BE2C (cell line): ENCODE data around the gene CCT6B.
"Not testable (repeated sequence)": the region's sequence is repeated elsewhere in the genome, so short reads cannot be mapped to it uniquely, and the experiment has no call there.

ENCODE experiments used
- DNase-seq: peaks from one replicate; pipeline ENCODE4 v3.0.0-alpha.2; 2020
- H3K27me3 ChIP-seq: fragments of 250-450 bp; sonication (Bioruptor Pico); 2 replicates; pipeline ENCODE4 v1.5.1; 2020; ENCODE audit warnings: mild to moderate bottlenecking
- H3K36me3 ChIP-seq: fragments of 250-450 bp; sonication (Bioruptor Pico); 2 replicates; pipeline ENCODE4 v1.5.1; 2020; ENCODE audit warnings: mild to moderate bottlenecking
- H3K4me1 ChIP-seq: fragments of 250-450 bp; sonication (Bioruptor Pico); 2 replicates; pipeline ENCODE4 v1.5.1; 2020
- H3K4me3 ChIP-seq: 2 replicates; pipeline ENCODE4 v1.5.1; 2011; ENCODE audit warnings: low read depth, low read length
- H3K9me3 ChIP-seq: fragments of 250-450 bp; sonication (Bioruptor Pico); 2 replicates; pipeline ENCODE4 v1.5.1; 2020
- CTCF ChIP-seq: IDR thresholded peaks from 2 replicates; pipeline ENCODE4 v1.5.1; 2012; ENCODE audit warnings: mild to moderate bottlenecking, low read depth, low read length

Gene CCT6B

GRCh38 chr17:34979153-34979552 lies 17.9 kb upstream of the CCT6B start:
- no peak for TF ChIP-seq CTCF
- no peak for DNase-seq
- no peaks in the 10 kb centered on the region for H3K27me3 ChIP-seq
- no peaks in the 10 kb centered on the region for H3K9me3 ChIP-seq
- peaks cover 12% of the 10 kb centered on the region for H3K36me3 ChIP-seq
- H3K4me3 ChIP-seq: no peak overlapping the region
- peaks cover 7% of the 10 kb centered on the region for H3K4me1 ChIP-seq

GRCh38 chr17:34974794-34975785 lies 13.8 kb upstream of the CCT6B start:
- peaks cover 4% of the 10 kb centered on the region for H3K4me1 ChIP-seq
- no peak for DNase-seq
- H3K9me3 ChIP-seq: no peaks in the 10 kb centered on the region; the same call in 1 of the 2 replicates
- H3K4me3 ChIP-seq: no peak overlapping the region
- no peaks in the 10 kb centered on the region for H3K27me3 ChIP-seq
- no peaks in the 10 kb centered on the region for H3K36me3 ChIP-seq
- no peak for TF ChIP-seq CTCF

- Histone ChIP-seq H3K9me3 (no peaks in the 10 kb centered on the region; the same call in 1 of the 2 replicates), H3K4me3 (no peak overlapping the region), H3K4me1 (no peaks in the 10 kb centered on the region; the same call in 1 of the 2 replicates), H3K27me3 (no peaks in the 10 kb centered on the region), H3K36me3 (no peaks in the 10 kb centered on the region)
- DNase-seq: no peak
- TF ChIP-seq CTCF: no peak
Measured at GRCh38 chr17:34974179-34974578, 12.9 kb upstream of the CCT6B start.

GRCh38 chr17:34958438-34958837 lies 2.8 kb downstream of the CCT6B start:
- no peak for DNase-seq
- H3K27me3 ChIP-seq: no peaks in the 10 kb centered on the region
- no peak overlapping the region for H3K4me3 ChIP-seq
- peaks cover 5% of the 10 kb centered on the region; the same call in 1 of the 2 replicates for H3K4me1 ChIP-seq
- TF ChIP-seq CTCF: no peak
- no peaks in the 10 kb centered on the region; the same call in none of the 2 replicates for H3K36me3 ChIP-seq
- H3K9me3 ChIP-seq: no peaks in the 10 kb centered on the region

- H3K4me1 ChIP-seq, DNase-seq, H3K4me3 ChIP-seq, H3K9me3 ChIP-seq, H3K36me3 ChIP-seq: not testable (repeated sequence)
- H3K27me3 ChIP-seq: peaks cover 32% of the 10 kb centered on the region
Measured at GRCh38 chr17:34950780-34951179, 10.5 kb downstream of the CCT6B start.

GRCh38 chr17:34930283-34930682 lies 31.0 kb downstream of the CCT6B start:
- DNase-seq: no peak
- no peaks in the 10 kb centered on the region for H3K4me1 ChIP-seq
- H3K4me3 ChIP-seq: no peak overlapping the region

More at GRCh38 chr17:34930283-34930682, 31.0 kb downstream of the CCT6B start:
- H3K36me3 ChIP-seq: no peaks in the 10 kb centered on the region
- H3K9me3 ChIP-seq: no peaks in the 10 kb centered on the region
- peaks cover 32% of the 10 kb centered on the region for H3K27me3 ChIP-seq
- TF ChIP-seq CTCF: no peak
